WTC11 (cell line): ENCODE results near the gene SLC9A3. TPM values are rescaled to one million over a fixed set of nuclear protein-coding genes. Genes with fewer than 3 reads are reported as not detected.

Experiments used
- ATAC-seq: fragments of 200-7000 bp; cut with Tn5 transposase; 2 replicates; pipeline ENCODE4 v1.10.0; 2021; ENCODE audit warnings: mild to moderate bottlenecking, moderate library complexity
- CTCF ChIA-PET: fragments of 300-600 bp; sonication (Branson Sonifier 250); formaldehyde crosslinking; loops from one replicate; lab custom pipeline; 2021; ENCODE audit warnings: antibody characterized with exemption; lab: Charles Lee
- POLR2A ChIA-PET: fragments of 350-600 bp; sonication (Branson Sonifier 250); formaldehyde crosslinking; loops from one replicate; lab custom pipeline; 2021; ENCODE audit warnings: antibody characterized with exemption; lab: Charles Lee
- DNase-seq: peaks from one replicate; pipeline ENCODE4 v3.0.0; 2021; ENCODE audit warnings: low spot score
- H3K27ac Mint-ChIP-seq: 2 replicates; pipeline ENCODE4 v1.8.0; 2021; ENCODE audit warnings: mixed read lengths
- H3K27me3 Mint-ChIP-seq: 2 replicates; pipeline ENCODE4 v1.8.0; 2021; ENCODE audit warnings: low read depth, mild to moderate bottlenecking, moderate library complexity, mixed read lengths
- H3K36me3 Mint-ChIP-seq: 2 replicates; pipeline ENCODE4 v1.8.0; 2021; ENCODE audit warnings: mixed read lengths
- H3K4me1 Mint-ChIP-seq: 2 replicates; pipeline ENCODE4 v1.8.0; 2022; ENCODE audit warnings: mixed read lengths
- H3K4me3 Mint-ChIP-seq: 2 replicates; pipeline ENCODE4 v1.8.0; 2021; ENCODE audit warnings: mild to moderate bottlenecking, moderate library complexity, mixed read lengths
- H3K9me3 Mint-ChIP-seq: 2 replicates; pipeline ENCODE4 v1.8.0; 2021; ENCODE audit warnings: mixed read lengths
- ATF6 ChIP-seq: sonication (generic); formaldehyde crosslinking; IDR thresholded peaks from 2 replicates; pipeline ENCODE4 v1.8.1; 2023; ENCODE audit warnings: mild to moderate bottlenecking, missing genetic modification reagents
- CTCF ChIP-seq: fragments of 200-600 bp; IDR thresholded peaks from 2 replicates; pipeline ENCODE4 v1.8.0; 2022; ENCODE audit warnings: antibody characterized with exemption
- E2F4 ChIP-seq: sonication (generic); formaldehyde crosslinking; IDR thresholded peaks from 2 replicates; pipeline ENCODE4 v1.8.1; 2022; ENCODE audit warnings: low read depth, mild to moderate bottlenecking, moderate library complexity, missing genetic modification reagents, borderline replicate concordance
- ELF4 ChIP-seq: sonication (generic); formaldehyde crosslinking; IDR thresholded peaks from 2 replicates; pipeline ENCODE4 v1.8.1; 2022; ENCODE audit warnings: low read depth, mild to moderate bottlenecking, moderate library complexity, missing genetic modification reagents
- ERG ChIP-seq: fragments of 250-450 bp; sonication (Bioruptor Pico); IDR thresholded peaks from 2 replicates; pipeline ENCODE4 v1.8.0; 2021; ENCODE audit warnings: mild to moderate bottlenecking
- ESRRA ChIP-seq: sonication (generic); formaldehyde crosslinking; IDR thresholded peaks from 2 replicates; pipeline ENCODE4 v1.8.1; 2022; ENCODE audit warnings: mild to moderate bottlenecking, missing genetic modification reagents, borderline replicate concordance
- FOXJ3 ChIP-seq: sonication (generic); formaldehyde crosslinking; IDR thresholded peaks from 2 replicates; pipeline ENCODE4 v1.9.0; 2021; ENCODE audit warnings: missing genetic modification reagents, mild to moderate bottlenecking, borderline replicate concordance
- FOXP1 ChIP-seq: sonication (generic); formaldehyde crosslinking; IDR thresholded peaks from 2 replicates; pipeline ENCODE4 v1.8.0; 2022; ENCODE audit warnings: missing genetic modification reagents, mild to moderate bottlenecking, moderate library complexity, borderline replicate concordance
- GABPB1 ChIP-seq: sonication (generic); formaldehyde crosslinking; IDR thresholded peaks from 2 replicates; pipeline ENCODE4 v1.8.1; 2023; ENCODE audit warnings: mild to moderate bottlenecking, missing genetic modification reagents
- GTF2I ChIP-seq: fragments of 250-450 bp; sonication (Bioruptor Pico); conservative IDR thresholded peaks from 2 replicates; pipeline ENCODE4 v1.4.0; 2021; ENCODE audit warnings: mild to moderate bottlenecking
- JUN ChIP-seq: sonication (generic); formaldehyde crosslinking; IDR thresholded peaks from 2 replicates; pipeline ENCODE4 v1.8.0; 2023; ENCODE audit warnings: mild to moderate bottlenecking, missing genetic modification reagents
- KAT7 ChIP-seq: sonication (generic); formaldehyde crosslinking; IDR thresholded peaks from 2 replicates; pipeline ENCODE4 v1.8.1; 2023; ENCODE audit warnings: missing genetic modification reagents, mild to moderate bottlenecking, borderline replicate concordance
- MXD4 ChIP-seq: fragments of 250-450 bp; sonication (Bioruptor Pico); IDR thresholded peaks from 2 replicates; pipeline ENCODE4 v1.8.0; 2021; ENCODE audit warnings: mild to moderate bottlenecking, moderate library complexity, borderline replicate concordance
- NFATC4 ChIP-seq: fragments of 250-450 bp; sonication (Bioruptor Pico); IDR thresholded peaks from 2 replicates; pipeline ENCODE4 v1.9.0; 2021; ENCODE audit warnings: mild to moderate bottlenecking
- RELA ChIP-seq: sonication (generic); formaldehyde crosslinking; IDR thresholded peaks from 2 replicates; pipeline ENCODE4 v1.8.1; 2022; ENCODE audit warnings: missing genetic modification reagents, mild to moderate bottlenecking, borderline replicate concordance
- TCF7 ChIP-seq: sonication (generic); formaldehyde crosslinking; IDR thresholded peaks from 2 replicates; pipeline ENCODE4 v1.8.0; 2022; ENCODE audit warnings: mild to moderate bottlenecking, low read depth, missing genetic modification reagents, moderate library complexity
- TP53 ChIP-seq: sonication (generic); formaldehyde crosslinking; IDR thresholded peaks from 2 replicates; pipeline ENCODE4 v1.8.1; 2023; ENCODE audit warnings: mild to moderate bottlenecking, missing genetic modification reagents
- ZNF138 ChIP-seq: sonication (generic); formaldehyde crosslinking; conservative IDR thresholded peaks from 2 replicates; pipeline ENCODE4 v1.8.1; 2022; ENCODE audit warnings: mild to moderate bottlenecking, moderate library complexity, missing genetic modification reagents
- ZNF219 ChIP-seq: sonication (generic); formaldehyde crosslinking; IDR thresholded peaks from 2 replicates; pipeline ENCODE4 v1.8.0; 2023; ENCODE audit warnings: missing genetic modification reagents, mild to moderate bottlenecking, borderline replicate concordance
- ZNF317 ChIP-seq: sonication (generic); formaldehyde crosslinking; IDR thresholded peaks from 2 replicates; pipeline ENCODE4 v1.8.1; 2023; ENCODE audit warnings: low read depth, mild to moderate bottlenecking, moderate library complexity, missing genetic modification reagents, borderline replicate concordance
- total RNA-seq: library from RNA; stranded (reverse); gene quantifications from 3 replicates; pipeline ENCODE4 v1.2.3, GENCODE V29; 2021

The SLC9A3 gene
- total RNA-seq, 1 experiment from 2014 or later: 1.6 TPM

- no peaks in the 10 kb centered on the region for H3K27me3 Mint-ChIP-seq
- ChIA-PET CTCF (interaction anchor here (1.2 kb wide), 1 partner anchor 13 kb away, joined by 3 read pairs; no protein-coding TSS in a partner anchor), POLR2A (no interaction called here)
- H3K4me3 Mint-ChIP-seq: no peak overlapping the region
- peaks cover 59% of the 10 kb centered on the region for H3K36me3 Mint-ChIP-seq
- no peak for ATAC-seq
- TF ChIP-seq TP53 (CRISPR knock-in tag): no peak
- TF ChIP-seq FOXP1 (CRISPR knock-in tag): no peak
- no peak for TF ChIP-seq E2F4 (CRISPR knock-in tag)
- no peak for TF ChIP-seq GTF2I
- no peak for TF ChIP-seq KAT7 (CRISPR knock-in tag)
- no peak for TF ChIP-seq ZNF317 (CRISPR knock-in tag)
- TF ChIP-seq ERG: no peak
- TF ChIP-seq TCF7: no peak
- no peak for TF ChIP-seq RELA (CRISPR knock-in tag)
- TF ChIP-seq CTCF: no peak
- TF ChIP-seq JUN (CRISPR knock-in tag): no peak
- TF ChIP-seq NFATC4 (CRISPR knock-in tag): no peak
- no peak for TF ChIP-seq MXD4 (CRISPR knock-in tag)
- TF ChIP-seq ATF6: no peak
- TF ChIP-seq ESRRA (CRISPR knock-in tag): no peak
- peaks cover 2% of the 10 kb centered on the region for H3K4me1 Mint-ChIP-seq
- DNase-seq: peak; percentile 7
- no peaks in the 10 kb centered on the region for H3K9me3 Mint-ChIP-seq
- no peak overlapping the region; the same call in 1 of the 2 replicates for H3K27ac Mint-ChIP-seq
These were observed 64.0 kb downstream of the SLC9A3 start for GRCh38 chr5:460273-460625.

- H3K27me3 Mint-ChIP-seq: no peaks in the 10 kb centered on the region
- H3K9me3 Mint-ChIP-seq: no peaks in the 10 kb centered on the region
- ATAC-seq (no peak), DNase-seq (no peak)
- peak overlapping the region; percentile 57 for H3K27ac Mint-ChIP-seq
- ChIA-PET CTCF (interaction anchor here (1.2 kb wide), 1 partner anchor 13 kb away, joined by 3 read pairs; no protein-coding TSS in a partner anchor), POLR2A (no interaction called here)
- H3K4me1 Mint-ChIP-seq: peaks cover 7% of the 10 kb centered on the region
- no peak overlapping the region for H3K4me3 Mint-ChIP-seq
- peaks cover 63% of the 10 kb centered on the region for H3K36me3 Mint-ChIP-seq
- TF ChIP-seq TP53 (CRISPR knock-in tag) (no peak), ZNF138 (no peak), GABPB1 (CRISPR knock-in tag) (no peak), ATF6 (no peak), ZNF219 (CRISPR knock-in tag) (no peak), CTCF (no peak), FOXJ3 (CRISPR knock-in tag) (no peak), ELF4 (CRISPR knock-in tag) (no peak)
These were observed 64.5 kb downstream of the SLC9A3 start for GRCh38 chr5:459562-460272.
